Measurements from ENCODE around the gene RAB37. TPM values are rescaled to one million over a fixed set of nuclear protein-coding genes. Genes with fewer than 3 reads are reported as not detected.

RAB37 gene
- total and polyA plus RNA-seq, 9 of the 15 experiments (the other 6 are each of a cell fraction or from before 2014, with no cell fraction given), result 0.03 to 0.27 (median 0.11) TPM; not detected in 4

DNA sequence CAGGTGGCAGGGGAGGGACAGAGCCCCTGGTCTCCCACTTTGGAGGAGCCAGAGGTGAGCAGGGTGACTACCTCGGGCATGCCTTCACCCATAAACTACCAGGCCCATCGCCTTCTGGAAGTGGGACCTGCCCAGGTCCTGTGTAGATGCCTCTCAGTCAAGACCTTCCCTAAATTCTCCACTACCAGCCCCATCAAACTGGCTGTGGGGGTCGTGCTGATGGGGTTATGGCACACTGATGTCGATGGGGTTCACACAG is 5.8 kb upstream of the RAB37 start (continued):
- TF ChIP-seq, protein P1, sequence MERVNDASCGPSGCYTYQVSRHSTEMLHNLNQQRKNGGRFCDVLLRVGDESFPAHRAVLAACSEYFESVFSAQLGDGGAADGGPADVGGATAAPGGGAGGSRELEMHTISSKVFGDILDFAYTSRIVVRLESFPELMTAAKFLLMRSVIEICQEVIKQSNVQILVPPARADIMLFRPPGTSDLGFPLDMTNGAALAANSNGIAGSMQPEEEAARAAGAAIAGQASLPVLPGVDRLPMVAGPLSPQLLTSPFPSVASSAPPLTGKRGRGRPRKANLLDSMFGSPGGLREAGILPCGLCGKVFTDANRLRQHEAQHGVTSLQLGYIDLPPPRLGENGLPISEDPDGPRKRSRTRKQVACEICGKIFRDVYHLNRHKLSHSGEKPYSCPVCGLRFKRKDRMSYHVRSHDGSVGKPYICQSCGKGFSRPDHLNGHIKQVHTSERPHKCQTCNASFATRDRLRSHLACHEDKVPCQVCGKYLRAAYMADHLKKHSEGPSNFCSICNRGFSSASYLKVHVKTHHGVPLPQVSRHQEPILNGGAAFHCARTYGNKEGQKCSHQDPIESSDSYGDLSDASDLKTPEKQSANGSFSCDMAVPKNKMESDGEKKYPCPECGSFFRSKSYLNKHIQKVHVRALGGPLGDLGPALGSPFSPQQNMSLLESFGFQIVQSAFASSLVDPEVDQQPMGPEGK (CRISPR knock-in tag; IDR thresholded peaks at IDR 0.05; ENCODE audit: borderline replicate concordance), result no peak

DNA sequence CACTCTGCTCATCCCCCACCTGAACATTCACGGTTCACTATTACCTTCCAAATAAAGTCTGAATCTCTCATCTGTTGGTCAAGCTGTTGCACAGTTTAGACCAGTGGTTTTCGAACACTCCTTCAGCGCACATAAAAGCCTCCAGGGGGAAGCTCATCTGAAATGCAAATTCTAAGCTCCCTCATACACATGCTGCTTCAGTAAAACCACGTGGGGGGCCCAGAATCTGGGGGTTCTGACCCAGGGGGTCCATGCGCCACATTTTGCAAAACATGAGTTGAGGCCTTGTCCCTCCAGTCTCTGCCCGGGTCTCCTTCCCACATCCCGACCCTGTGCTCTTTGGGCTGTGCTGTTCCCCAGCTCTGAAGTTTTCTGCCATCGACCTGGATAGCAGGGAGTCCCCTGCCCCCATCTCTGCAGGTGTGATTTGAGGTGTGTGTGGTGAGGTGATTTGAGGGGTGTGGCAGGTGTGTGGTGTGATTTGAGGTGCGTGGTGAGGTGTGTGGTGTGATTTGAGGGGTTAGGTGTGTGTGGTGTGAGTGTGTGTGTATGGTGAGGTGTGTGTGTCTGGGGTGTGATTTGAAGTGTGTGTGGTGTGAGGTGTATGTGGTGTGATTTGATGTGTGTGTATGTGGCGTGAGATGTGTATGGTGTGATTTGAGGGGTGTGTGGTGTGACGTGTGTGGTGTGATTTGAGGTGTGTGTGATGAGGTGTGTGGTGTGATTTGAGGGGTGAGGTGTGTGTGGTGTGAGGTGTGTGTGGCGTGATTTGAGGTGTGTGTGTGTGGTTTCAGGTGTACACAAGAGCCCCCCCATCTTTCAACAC is 4.8 kb upstream of the RAB37 start:
- Histone ChIP-seq H3K36me3 (ENCODE audit: control insufficient read depth, insufficient read depth, low read length) (no peaks in the 10 kb centered on the region), H4K20me1 (replicated peaks; ENCODE audit: control insufficient read depth, insufficient read depth, low read length) (no peaks in the 10 kb centered on the region; the same call in 1 of the 2 replicates), H3K9me3 (replicated peaks; ENCODE audit: control insufficient read depth, insufficient read depth, low read depth, low read length) (peaks cover 9% of the 10 kb centered on the region; the same call in 1 of the 2 replicates), H3K4me3 (no peak overlapping the region), H3K79me2 (ENCODE audit: control insufficient read depth, insufficient read depth, low read length) (no peaks in the 10 kb centered on the region), H2AFZ (ENCODE audit: low read depth, low read length) (no peak overlapping the region), H3K27me3 (ENCODE audit: control insufficient read depth in 2 of 2, insufficient read depth in 2 of 2, low read length in 2 of 2) (peaks cover 16 to 56% of the 10 kb centered on the region in 2 experiments; a peak in 3 of 5 replicates), H3K4me1 (replicated peaks in 1 of 2; ENCODE audit: control insufficient read depth in 2 of 2, insufficient read depth in 2 of 2, low read length in 2 of 2) (peaks cover 0 to 10% of the 10 kb centered on the region in 2 experiments; a peak in 2 of 5 replicates), H3K4me2 (ENCODE audit: insufficient read depth, low read length) (no peak overlapping the region), H3K9me1 (ENCODE audit: control insufficient read depth, insufficient read depth, low read length) (no peaks in the 10 kb centered on the region), H3K9ac (ENCODE audit: insufficient read depth in 1 of 2, low read depth in 2 of 2, low read length in 2 of 2) (no peak overlapping the region), H3K27ac (ENCODE audit: extremely low read depth, low read depth, low read length) (no peak overlapping the region)
- TF ChIP-seq CC2D1A (IDR thresholded peaks at IDR 0.05), result no peak
- TF ChIP-seq HDAC1 (IDR thresholded peaks at IDR 0.05), result 0 out of 4 replicates have a peak, but pooled peaks of 1 of the 2 experiments have one; percentile 19
- TF ChIP-seq NBN (IDR thresholded peaks at IDR 0.05; ENCODE audit: low read depth), result no peak
- TF ChIP-seq CREM (IDR thresholded peaks at IDR 0.05; ENCODE audit: low read depth), result no peak
- TF ChIP-seq HOXB6 (CRISPR knock-in tag; IDR thresholded peaks at IDR 0.05; ENCODE audit: borderline replicate concordance), result no peak
- TF ChIP-seq, protein P2, sequence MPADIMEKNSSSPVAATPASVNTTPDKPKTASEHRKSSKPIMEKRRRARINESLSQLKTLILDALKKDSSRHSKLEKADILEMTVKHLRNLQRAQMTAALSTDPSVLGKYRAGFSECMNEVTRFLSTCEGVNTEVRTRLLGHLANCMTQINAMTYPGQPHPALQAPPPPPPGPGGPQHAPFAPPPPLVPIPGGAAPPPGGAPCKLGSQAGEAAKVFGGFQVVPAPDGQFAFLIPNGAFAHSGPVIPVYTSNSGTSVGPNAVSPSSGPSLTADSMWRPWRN (IDR thresholded peaks at IDR 0.05; ENCODE audit: low read depth), result no peak
- no peak for FAIRE-seq
- no TSS peak for BruUV-seq (replicated peaks)
- DNase-seq (ENCODE audit: extremely low read depth in 1 of 4, low spot score in 3 of 4), result no peak
- ATAC-seq, result no peak
- WGBS (ENCODE audit: insufficient coverage, low coverage, missing lambda C conversion rate), result 0% methylated on average over 12 of the region's 12 CpGs
- ChIA-PET POLR2A (interaction anchor here (0.6 kb wide), 1 partner anchor 146 kb away, joined by 3 read pairs; no protein-coding TSS in a partner anchor), CTCF (ENCODE audit: low intra/inter-chr PET ratio) (interaction anchor here (0.6 kb wide), 2 partner anchors 39 to 216 kb away, joined by 3 read pairs; no protein-coding TSS in a partner anchor)
- in situ Hi-C loops (cut with MboI) (no loop called here), intact Hi-C loops (cut with micrococcal nuclease) (no loop called here)

Measured in K562 (cell line).